ENCODE measurements around the gene SLC2A3.
"Not testable (repeated sequence)": the region's sequence is repeated elsewhere in the genome, so short reads cannot be mapped to it uniquely, and the experiment has no call there.

The SLC2A3 gene

DNA sequence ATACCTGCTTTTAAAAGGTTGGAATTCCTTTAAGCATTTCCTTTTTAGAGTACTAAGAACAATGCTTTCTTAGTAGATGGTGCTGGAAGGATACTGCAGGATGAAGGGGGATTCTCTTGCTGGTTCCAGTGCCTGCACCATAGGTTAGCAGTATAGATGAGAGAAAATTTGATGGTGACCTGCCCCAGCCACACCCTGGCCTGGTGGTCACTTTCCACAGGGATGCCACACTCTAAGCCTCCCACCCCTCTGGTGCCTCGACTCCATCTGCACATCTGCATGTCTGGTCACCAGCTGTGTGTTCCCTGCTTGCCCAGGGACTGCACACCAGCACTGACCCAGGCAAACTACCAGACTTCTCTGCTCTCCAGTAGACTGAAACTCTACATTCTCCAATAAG, 19.1 kb downstream of the SLC2A3 start:
- no peak for DNase-seq (ENCODE audit: low read depth)

DNA sequence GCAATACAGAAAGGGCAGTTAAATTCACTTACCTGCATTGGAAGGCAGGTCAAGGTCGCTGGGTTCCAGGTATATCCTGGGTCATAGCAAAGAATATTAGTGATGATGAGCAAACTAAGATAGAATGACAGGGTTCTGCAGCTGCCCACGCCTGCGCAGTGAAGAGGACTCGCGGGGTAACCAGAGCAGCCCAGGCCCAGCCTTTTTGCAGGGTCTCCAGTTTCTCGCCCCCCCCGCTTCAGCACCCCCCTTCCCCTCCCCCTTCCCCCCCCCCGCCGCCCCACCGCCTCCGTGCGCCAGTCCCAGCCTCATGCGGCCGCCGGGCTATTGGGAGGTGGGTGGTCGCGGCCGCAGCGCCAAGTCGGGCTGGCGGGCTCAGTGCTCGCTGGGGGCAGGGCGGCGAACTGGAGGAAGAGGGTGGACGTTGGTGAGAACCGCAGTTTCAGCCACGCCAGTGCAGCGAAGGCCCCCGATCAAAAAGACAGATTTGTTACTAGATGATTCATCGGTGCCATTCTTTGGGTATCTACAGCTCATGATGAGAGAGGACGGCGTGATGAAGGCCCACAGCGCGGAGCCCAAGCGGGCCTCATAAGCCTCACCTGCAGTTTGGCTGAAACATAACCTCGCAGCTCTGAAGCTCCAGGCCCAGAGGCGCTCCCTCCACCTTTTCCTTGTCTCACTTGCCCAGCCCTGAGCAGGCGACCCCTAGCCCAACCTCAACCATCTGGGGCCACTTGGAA, 20.2 kb downstream of the SLC2A3 start:
- no peak for DNase-seq (ENCODE audit: low read depth)

DNA sequence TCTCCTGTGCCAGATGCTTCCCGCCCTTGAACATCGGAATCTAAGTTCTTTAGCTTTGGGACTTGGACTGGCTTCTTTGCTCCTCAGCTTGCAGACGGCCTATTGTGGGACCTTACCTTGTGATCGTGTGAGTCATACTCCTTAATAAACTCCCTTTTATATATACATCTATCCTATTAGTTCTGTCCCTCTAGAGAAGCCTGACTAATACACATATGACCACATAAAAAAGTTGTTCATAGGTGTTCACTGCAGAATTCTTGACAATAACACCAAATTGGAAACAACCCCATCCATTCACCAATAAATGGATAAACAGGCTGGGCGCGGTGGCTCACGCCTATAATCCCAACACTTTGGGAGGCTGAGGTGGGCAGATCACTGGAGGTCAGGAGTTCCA, 25.9 kb downstream of the SLC2A3 start:
- DNase-seq (ENCODE audit: low read depth) = not testable (repeated sequence)

DNA sequence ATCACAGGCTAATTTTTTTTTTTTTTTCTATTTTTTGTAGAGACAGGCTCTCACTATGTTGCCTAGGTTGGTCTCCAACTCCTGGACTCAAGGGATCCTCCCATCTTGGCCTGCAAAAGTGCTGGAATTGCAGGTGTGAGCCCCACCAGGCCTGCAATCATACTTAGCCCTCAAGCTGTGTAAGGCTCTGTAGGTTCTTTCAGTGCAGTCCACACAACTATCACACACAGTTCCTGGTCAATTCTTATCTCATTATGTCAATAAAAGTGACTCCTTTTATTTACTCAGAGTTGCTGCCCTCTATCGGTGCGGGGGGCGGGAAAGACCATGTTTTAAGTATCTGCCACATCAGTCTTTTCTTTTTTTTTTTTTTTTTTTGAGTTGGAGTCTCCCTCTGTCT, 29.0 kb downstream of the SLC2A3 start:
- no peak for DNase-seq (ENCODE audit: low read depth)

DNA sequence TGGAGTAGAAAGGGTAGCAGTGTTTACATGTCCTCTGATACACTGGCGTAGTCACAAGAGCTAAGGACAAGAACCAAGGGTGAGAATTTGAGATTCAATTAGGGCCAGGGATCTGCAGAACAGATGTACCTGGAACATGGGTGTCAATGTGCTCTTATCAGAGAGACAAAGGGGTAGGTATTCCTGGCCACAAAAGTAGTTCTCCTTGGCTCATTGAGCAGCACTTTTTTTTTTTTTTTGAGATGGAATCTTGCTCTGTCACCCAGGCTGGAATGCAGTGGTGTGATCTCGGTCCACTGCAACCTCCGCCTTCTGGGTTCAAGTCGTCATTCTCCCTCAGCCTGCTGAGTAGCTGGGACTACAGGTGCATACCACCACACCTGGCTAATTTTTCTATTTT, 29.7 kb downstream of the SLC2A3 start:
- DNase-seq (ENCODE audit: low read depth) = not testable (repeated sequence)

DNA sequence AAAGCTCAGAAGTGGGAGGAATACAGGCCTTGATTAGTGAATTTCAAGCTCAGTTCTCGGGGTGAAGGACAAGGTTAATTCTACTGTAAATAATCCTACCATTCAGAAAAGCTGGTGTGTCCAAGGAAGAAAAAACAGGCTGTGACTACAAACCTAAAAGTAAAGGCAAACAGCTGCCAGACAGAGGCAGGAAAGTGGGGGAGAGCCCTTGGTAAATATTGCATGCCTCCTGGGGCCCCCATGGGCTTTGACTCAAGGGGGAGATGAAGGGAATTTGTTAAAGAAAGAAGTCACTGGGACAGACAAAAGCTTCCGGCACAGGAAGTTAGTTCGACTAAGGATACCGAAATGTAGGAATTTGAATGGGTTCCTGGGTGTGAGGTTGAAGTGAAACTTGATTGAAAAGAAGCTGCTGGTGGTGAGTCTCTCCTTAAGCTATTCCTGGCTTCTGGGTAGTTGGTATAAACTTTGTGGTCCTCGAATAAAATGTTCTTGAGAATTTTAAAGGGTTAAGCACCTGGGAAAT, 30.3 kb downstream of the SLC2A3 start:
- not testable (repeated sequence) for DNase-seq (ENCODE audit: low read depth)

DNA sequence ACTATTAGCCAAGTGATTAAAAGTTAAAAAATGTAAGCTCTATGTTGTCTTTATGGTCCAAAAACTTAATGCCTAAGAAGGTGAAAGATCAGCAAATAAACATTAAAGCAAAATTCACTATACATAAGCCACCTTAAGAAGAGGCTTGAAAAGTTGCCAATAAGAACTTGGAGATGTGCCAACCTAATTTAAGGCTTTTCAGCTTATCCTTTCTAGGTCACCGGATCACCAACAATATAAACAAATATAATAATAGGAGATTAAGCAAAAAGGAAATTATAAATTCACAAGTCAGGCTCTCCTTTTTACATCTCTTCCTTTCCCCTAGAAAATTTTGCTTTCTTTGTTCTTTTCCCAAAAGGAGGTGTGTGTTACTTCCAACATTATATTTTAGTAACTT, 30.9 kb downstream of the SLC2A3 start:
- DNase-seq (ENCODE audit: low read depth) = no peak

DNA sequence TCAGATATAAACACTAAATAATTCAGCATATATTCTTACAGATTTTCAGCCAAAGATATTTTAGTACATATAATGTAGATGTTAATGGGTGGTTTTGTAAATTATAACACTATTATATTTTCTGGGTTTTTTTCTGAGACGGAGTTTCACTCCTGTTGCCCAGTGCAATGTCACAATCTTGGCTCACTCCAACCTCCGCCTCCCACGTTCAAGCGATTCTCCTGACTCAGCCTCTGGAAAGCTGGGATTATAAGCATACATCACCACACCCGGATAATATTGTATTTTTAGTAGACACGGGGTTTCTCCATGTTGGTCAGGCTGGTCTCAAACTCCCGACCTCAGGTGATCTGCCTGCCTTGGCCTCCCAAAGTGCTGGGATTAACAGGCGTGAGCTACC, 33.6 kb downstream of the SLC2A3 start:
- not testable (repeated sequence) for DNase-seq (ENCODE audit: low read depth)

DNA sequence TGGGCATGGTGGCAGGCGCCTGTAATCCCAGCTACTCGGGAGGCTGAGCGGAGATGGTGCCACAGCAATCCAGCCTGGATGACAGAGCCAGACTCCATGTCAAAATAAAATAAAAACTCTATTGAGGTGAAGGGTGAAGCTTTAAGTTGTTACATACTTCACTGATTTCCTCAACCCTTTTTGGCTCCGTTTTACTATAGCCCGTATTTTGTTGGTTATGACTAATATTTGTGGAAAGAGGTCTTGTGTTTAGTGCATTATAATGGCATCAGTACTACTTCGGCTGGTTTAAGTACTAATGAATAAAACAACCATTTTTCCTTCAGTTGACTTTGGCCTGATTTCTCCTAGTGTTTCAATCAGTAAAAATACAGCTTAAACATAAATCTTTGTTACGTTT, 36.2 kb downstream of the SLC2A3 start:
- no peak for DNase-seq (ENCODE audit: low read depth)

DNA sequence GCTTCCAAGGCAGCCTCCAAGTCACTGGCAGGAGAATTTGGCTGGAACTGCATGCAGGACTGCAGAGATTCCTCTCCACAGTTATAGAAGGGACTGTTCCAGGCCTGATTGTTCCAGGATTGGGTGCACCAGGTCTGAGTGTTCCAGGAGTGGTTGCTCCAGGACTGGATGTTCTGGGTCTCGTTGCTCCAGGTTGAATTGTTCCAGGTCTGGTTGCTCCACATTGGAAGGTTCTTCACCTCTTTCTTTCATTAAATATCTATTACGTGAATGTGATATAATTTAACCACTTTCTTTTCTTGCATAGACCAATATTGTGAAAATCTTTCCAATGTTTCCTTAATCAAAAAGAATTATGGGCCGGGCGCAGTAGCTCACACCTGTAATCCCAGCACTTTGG, 39.3 kb downstream of the SLC2A3 start:
- DNase-seq (ENCODE audit: low read depth) = not testable (repeated sequence)

DNA sequence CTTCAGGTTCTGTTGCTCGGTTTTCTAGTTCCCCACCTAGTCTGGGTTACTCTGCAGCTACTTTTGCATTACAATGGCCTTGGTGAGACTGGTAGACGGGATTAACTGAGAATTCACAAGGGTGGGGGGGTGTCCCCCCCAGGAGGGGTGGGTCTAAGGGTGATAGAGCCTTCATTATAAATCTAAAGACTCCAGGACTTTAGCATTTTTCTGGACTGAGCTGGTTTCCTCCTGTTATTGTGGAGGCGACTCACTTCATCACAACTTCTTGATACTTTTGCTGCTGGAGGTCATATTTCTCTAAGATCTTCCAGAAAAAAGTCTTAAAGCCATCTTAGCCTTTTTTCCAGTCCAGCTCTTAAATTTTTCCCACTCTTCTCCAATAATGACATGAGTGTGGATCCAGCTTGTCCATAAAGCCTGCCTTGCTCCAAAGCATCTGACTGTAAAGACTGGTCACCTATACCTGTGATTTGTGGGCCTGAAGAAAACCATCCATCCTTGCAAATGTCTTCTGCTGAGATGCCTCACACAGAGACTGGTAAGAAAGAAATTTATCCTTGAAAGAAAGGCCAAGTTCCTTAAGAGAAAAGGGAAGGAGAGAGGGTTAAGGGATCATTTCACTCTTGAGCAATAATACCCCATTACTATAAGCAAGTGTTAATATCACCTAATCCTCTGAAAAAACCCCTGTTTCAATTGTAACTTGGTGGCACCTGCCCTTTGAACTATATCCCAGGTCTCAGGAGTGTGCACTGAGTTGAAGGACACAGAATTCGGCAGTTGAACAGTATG, 43.6 kb downstream of the SLC2A3 start:
- DNase-seq (ENCODE audit: low read depth) = no peak

DNA sequence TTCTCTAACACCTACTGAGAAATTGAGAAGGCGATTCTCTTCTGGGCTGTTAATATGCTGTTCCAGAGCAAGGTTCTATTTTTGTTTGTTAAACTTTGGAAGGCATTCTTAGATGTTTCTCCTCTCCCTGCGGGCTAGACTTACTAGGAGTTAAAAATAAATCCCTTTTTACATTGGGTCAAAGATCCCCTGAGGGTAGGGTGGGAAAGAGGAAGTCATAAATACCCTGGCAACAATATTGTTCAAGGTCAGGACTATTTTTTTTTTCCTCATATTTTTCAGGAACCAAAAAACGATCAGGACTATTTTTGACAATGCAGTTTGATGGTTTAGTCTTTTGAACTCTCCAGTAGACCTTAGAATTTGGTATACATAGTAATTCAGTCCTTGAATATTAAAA, 51.3 kb downstream of the SLC2A3 start:
- no peak for DNase-seq (ENCODE audit: low read depth)

DNA sequence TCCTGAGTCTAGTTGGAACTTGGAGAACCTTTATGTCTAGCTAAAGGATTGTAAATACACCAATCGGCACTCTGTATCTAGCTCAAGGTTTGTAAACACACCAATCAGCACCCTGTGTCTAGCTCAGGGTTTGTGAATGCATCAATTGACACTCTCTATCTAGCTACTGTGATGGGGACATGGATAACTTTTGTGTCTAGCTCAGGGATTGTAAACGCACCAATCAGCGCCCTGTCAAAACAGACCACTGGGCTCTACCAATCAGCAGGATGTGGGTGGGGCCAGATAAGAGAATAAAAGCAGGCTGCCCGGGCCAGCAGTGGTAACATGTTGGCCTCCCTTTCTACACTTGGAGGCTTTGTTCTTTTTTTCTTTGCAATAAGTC, 54.3 kb downstream of the SLC2A3 start:
- DNase-seq (ENCODE audit: low read depth) = not testable (repeated sequence)

DNA sequence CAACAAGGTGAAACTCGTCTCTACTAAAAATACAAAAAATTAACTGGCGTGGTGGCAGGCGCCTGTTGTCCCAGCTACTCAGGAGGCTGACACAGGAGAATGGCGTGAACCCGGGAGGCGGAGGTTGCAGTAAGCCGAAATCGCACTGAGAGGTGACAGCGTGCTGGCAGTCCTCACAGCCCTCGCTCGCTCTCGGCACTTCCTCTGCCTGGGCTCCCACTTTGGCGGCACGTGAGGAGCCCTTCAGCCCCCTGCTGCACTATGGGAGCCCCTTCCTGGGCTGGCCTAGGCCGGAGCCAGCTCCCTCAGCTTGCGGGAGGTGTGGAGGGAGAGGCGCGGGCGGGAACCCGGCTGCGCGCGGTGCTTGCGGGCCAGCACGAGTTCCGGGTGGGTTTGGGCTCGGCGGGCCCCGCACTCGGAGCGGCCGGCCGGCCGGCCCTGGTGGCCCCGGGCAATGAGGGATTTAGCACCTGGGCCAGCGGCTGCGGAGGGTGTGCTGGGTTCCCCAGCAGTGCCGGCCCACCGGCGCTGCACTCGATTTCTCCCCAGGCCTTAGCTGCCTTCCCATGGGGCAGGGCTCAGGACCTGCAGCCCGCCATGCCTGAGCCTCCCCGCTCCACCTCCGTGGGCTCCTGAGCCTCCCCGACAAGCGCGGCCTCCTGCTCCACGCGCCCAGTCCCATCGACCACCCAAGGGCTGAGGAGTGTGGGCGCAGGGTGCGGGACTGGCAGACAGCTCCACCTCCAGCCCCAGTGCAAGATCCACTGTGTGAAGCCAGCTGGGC, 54.8 kb downstream of the SLC2A3 start:
- DNase-seq (ENCODE audit: low read depth) = not testable (repeated sequence)

DNA sequence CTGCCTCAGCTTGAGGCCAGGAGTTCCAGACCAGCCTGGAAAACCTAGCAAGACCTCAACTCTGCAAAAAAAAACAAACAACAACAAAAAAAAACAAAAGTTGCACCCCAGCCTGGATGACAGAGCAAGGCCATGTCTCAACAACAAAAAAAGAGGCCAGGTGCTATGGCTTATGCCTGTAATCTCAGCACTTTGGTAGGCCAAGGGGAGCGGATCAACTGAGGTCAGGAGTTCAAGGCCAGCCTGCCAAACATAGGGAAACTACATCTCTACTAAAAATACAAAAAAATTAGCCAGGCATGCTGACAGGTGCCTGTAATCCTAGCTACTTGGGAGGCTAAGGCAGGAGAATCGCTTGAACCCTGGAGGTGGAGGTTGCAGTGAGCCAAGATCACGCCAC, 56.7 kb downstream of the SLC2A3 start:
- DNase-seq (ENCODE audit: low read depth) = no peak

DNA sequence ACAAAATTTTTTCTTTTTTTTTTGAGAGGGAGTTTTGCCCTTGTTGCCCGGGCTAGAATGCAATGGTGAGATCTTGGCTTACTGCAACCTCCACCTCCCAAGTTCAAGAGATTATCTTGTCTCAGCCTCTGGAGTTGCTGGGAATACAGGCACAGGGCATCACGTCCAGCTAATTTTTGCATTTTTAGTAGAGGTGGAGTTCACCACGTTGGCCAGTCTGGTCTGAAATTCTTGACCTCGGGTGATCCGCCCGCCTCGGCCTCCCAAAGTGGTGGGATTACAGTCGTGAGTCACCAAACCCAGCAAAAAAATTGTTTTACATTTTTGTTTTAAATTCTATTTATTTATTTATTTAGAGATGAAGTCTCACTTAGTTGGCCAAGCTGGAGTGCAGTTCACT, 58.6 kb downstream of the SLC2A3 start:
- DNase-seq (ENCODE audit: low read depth) = no peak

DNA sequence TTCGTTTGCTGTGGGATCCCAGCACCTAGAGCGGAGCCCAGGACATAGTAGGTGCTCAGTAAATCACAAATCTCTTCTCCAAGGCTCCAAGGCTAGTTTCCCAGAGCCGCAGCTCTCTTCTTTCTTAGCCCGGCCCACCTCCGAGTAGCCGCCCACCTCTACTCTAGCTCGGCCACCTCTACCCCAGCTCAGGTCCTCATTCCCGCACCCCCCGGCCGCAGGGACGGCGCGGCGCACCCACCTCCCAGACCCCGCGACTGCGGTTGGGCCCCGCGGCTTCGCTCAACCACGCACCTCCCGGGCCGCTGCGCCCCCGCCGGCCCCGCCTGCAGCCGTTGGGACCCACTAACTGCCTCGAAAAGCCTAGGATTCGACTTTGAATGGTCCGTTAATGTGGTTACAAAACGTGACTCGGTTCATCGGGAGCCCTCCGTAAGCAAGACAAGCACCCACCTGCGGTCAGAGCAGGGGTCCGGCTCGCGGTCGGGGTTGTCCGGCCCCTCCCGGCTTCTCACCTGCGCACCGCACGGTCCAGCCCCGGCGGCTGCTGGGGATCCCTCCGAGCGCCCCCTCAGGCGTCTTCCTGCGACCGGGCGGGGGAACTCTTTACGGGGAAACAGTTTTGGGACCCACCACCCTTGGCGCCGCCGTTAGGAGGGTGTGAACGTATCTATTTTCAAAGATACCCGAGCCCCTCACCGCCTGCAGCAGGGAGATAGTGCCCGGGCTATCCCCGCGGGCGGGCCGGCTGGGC, 63.2 kb downstream of the SLC2A3 start, which contains the start of gene SLC2A14:
Gene SLC2A14, minus strand, starts transcription at position 350 of the 754 bp plus-strand sequence. CDS start 3,035 bp downstream, outside the sequence.
- DNase-seq (ENCODE audit: low read depth) = no peak

DNA sequence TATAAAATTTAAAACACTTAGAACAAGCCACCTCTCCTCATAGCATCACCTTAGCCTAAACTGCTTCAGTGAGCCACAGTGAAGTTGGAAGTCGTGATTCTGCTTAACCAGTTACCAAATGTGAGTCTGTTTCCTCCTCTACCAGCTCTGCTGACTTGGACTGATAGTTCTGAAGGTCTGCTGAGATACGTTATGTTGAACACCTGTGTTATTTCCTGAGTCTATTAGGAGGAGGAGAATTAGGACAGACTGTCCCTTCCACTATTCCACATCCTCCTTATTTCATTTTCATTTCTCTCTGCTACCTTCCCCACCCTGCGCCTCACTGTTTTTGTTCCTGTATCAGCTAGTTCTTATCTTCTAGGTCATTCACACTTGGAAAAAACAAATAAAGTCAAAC, 65.7 kb downstream of the SLC2A3 start:
- no peak for DNase-seq (ENCODE audit: low read depth)

All from T follicular helper cell (primary cell).